ENCODE results near the gene CCM2.

Gene CCM2

GRCh38 chr7:45048748-45049147 lies 48.7 kb downstream of the CCM2 start:
- DNase-seq, result no peak
- Histone ChIP-seq H3K27ac (ENCODE audit: low read length) (no peak overlapping the region), H4K20me1 (ENCODE audit: insufficient read depth, low read length) (peaks cover 59% of the 10 kb centered on the region), H3K4me3 (ENCODE audit: low read depth in 1 of 2, low read length in 2 of 2) (no peak overlapping the region), H3K36me3 (ENCODE audit: insufficient read depth, low read length) (peaks cover 95% of the 10 kb centered on the region), H2AFZ (ENCODE audit: low read depth, low read length) (no peak overlapping the region), H3K9ac (ENCODE audit: low read depth, low read length) (no peak overlapping the region), H3K27me3 (ENCODE audit: insufficient read depth, low read length, poor library complexity) (no peaks in the 10 kb centered on the region), H3K4me2 (ENCODE audit: insufficient read depth, low read length) (no peak overlapping the region), H3K4me1 (ENCODE audit: insufficient read depth, low read length) (no peaks in the 10 kb centered on the region), H3K79me2 (ENCODE audit: insufficient read depth, low read length) (peaks cover 94% of the 10 kb centered on the region), H3K9me3 (ENCODE audit: insufficient read depth, low read length, severe bottlenecking) (no peaks in the 10 kb centered on the region)
- TF ChIP-seq EZH2 (IDR thresholded peaks at IDR 0.05; ENCODE audit: borderline replicate concordance, low read depth, low read length, severe bottlenecking), result no peak
- TF ChIP-seq CTCF (IDR thresholded peaks at IDR 0.05; ENCODE audit: borderline replicate concordance, extremely low read depth, low read length, poor library complexity, severe bottlenecking), result no peak
- no peak for ATAC-seq (ENCODE audit: insufficient read depth, low read depth)

- no peaks in the 10 kb centered on the region for H3K9me3 ChIP-seq (ENCODE audit: insufficient read depth, low read length, severe bottlenecking)
- peaks cover 64% of the 10 kb centered on the region for H4K20me1 ChIP-seq (ENCODE audit: insufficient read depth, low read length)
- DNase-seq (no peak), ATAC-seq (ENCODE audit: insufficient read depth, low read depth) (no peak)
- TF ChIP-seq EZH2 (IDR thresholded peaks at IDR 0.05; ENCODE audit: borderline replicate concordance, low read depth, low read length, severe bottlenecking) (no peak), CTCF (IDR thresholded peaks at IDR 0.05; ENCODE audit: borderline replicate concordance, extremely low read depth, low read length, poor library complexity, severe bottlenecking) (no peak)
- H3K4me3 ChIP-seq (ENCODE audit: low read depth in 1 of 2, low read length in 2 of 2), result no peak overlapping the region
- H3K4me2 ChIP-seq (ENCODE audit: insufficient read depth, low read length), result no peak overlapping the region
- H2AFZ ChIP-seq (ENCODE audit: low read depth, low read length), result no peak overlapping the region
- H3K27ac ChIP-seq (ENCODE audit: low read length), result no peak overlapping the region
- H3K27me3 ChIP-seq (ENCODE audit: insufficient read depth, low read length, poor library complexity), result no peaks in the 10 kb centered on the region
- peaks cover 93% of the 10 kb centered on the region for H3K79me2 ChIP-seq (ENCODE audit: insufficient read depth, low read length)
- H3K4me1 ChIP-seq (ENCODE audit: insufficient read depth, low read length), result no peaks in the 10 kb centered on the region
- no peak overlapping the region for H3K9ac ChIP-seq (ENCODE audit: low read depth, low read length)
- peaks cover 94% of the 10 kb centered on the region for H3K36me3 ChIP-seq (ENCODE audit: insufficient read depth, low read length)
These were observed 50.2 kb downstream of the CCM2 start for GRCh38 chr7:45050198-45050597.

GRCh38 chr7:45052011-45052410 lies 52.0 kb downstream of the CCM2 start:
- H3K9ac ChIP-seq (ENCODE audit: low read depth, low read length), result no peak overlapping the region
- peaks cover 65% of the 10 kb centered on the region for H4K20me1 ChIP-seq (ENCODE audit: insufficient read depth, low read length)
- peaks cover 80% of the 10 kb centered on the region for H3K36me3 ChIP-seq (ENCODE audit: insufficient read depth, low read length)
- no peak overlapping the region for H3K4me3 ChIP-seq (ENCODE audit: low read depth in 1 of 2, low read length in 2 of 2)
- ATAC-seq (ENCODE audit: insufficient read depth, low read depth) (no peak), DNase-seq (no peak)
- no peaks in the 10 kb centered on the region for H3K4me1 ChIP-seq (ENCODE audit: insufficient read depth, low read length)
- no peak overlapping the region for H3K4me2 ChIP-seq (ENCODE audit: insufficient read depth, low read length)
- H3K9me3 ChIP-seq (ENCODE audit: insufficient read depth, low read length, severe bottlenecking), result no peaks in the 10 kb centered on the region
- H3K27ac ChIP-seq (ENCODE audit: low read length), result no peak overlapping the region
- no peak for TF ChIP-seq CTCF (IDR thresholded peaks at IDR 0.05; ENCODE audit: borderline replicate concordance, extremely low read depth, low read length, poor library complexity, severe bottlenecking)
- no peak for TF ChIP-seq EZH2 (IDR thresholded peaks at IDR 0.05; ENCODE audit: borderline replicate concordance, low read depth, low read length, severe bottlenecking)
- H3K79me2 ChIP-seq (ENCODE audit: insufficient read depth, low read length), result peaks cover 94% of the 10 kb centered on the region
- no peak overlapping the region for H2AFZ ChIP-seq (ENCODE audit: low read depth, low read length)
- no peaks in the 10 kb centered on the region for H3K27me3 ChIP-seq (ENCODE audit: insufficient read depth, low read length, poor library complexity)

- Histone ChIP-seq H2AFZ (ENCODE audit: low read depth, low read length) (no peak overlapping the region), H3K9me3 (ENCODE audit: insufficient read depth, low read length, severe bottlenecking) (no peaks in the 10 kb centered on the region), H3K4me3 (ENCODE audit: low read depth in 1 of 2, low read length in 2 of 2) (no peak overlapping the region), H4K20me1 (ENCODE audit: insufficient read depth, low read length) (peaks cover 66% of the 10 kb centered on the region), H3K27me3 (ENCODE audit: insufficient read depth, low read length, poor library complexity) (no peaks in the 10 kb centered on the region), H3K4me1 (ENCODE audit: insufficient read depth, low read length) (no peaks in the 10 kb centered on the region), H3K36me3 (ENCODE audit: insufficient read depth, low read length) (peaks cover 76% of the 10 kb centered on the region), H3K79me2 (ENCODE audit: insufficient read depth, low read length) (peaks cover 93% of the 10 kb centered on the region), H3K27ac (ENCODE audit: low read length) (no peak overlapping the region), H3K9ac (ENCODE audit: low read depth, low read length) (no peak overlapping the region), H3K4me2 (ENCODE audit: insufficient read depth, low read length) (no peak overlapping the region)
- DNase-seq (no peak), ATAC-seq (ENCODE audit: insufficient read depth, low read depth) (no peak)
- TF ChIP-seq EZH2 (IDR thresholded peaks at IDR 0.05; ENCODE audit: borderline replicate concordance, low read depth, low read length, severe bottlenecking) (no peak), CTCF (IDR thresholded peaks at IDR 0.05; ENCODE audit: borderline replicate concordance, extremely low read depth, low read length, poor library complexity, severe bottlenecking) (no peak)
These were observed 53.4 kb downstream of the CCM2 start for GRCh38 chr7:45053401-45053800.

Data from DND-41 (cell line).